ENCODE results near the gene CD59.

CD59 gene, protein sequence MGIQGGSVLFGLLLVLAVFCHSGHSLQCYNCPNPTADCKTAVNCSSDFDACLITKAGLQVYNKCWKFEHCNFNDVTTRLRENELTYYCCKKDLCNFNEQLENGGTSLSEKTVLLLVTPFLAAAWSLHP

DNA sequence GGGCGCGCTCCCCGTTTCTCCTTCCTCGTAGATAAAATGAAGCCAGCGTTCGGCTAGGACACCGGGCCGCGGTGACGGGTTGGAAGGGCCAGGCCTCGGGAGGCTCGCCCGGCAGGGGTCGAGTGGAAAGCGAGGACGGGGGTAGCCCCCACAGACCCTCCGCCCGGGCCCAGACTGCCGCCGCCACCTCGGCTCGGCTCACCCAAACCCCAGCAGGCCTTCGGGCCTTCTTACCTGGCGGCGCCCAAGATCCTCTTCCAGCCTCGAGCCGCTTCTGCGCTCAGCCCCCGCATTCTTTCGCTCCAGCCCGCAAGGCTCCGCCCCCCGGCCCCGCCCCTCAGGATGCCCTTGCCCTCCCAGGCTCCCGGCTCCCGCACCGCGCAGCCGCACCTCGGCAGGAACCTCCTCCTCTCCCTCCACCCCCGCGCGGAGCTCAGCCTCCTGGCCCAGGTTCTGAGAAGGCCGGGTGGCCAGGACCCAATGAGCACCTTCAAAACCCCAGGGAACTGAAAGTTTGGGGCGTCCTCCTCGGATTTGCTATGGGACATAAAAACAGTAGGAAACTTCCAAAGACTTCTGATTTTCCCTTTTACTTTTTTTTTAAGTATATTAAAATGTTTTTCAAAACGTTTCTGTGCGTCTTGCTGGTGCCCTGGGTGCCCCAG, at the start of gene CD59:
Gene CD59 (minus strand): TSS at position 276 of the 665 bp plus-strand sequence. CDS start 13,978 bp downstream, outside the sequence.
- in situ Hi-C loops (cut with HindIII; ENCODE audit: low sequenced_read_pairs), result no loop called here

DNA sequence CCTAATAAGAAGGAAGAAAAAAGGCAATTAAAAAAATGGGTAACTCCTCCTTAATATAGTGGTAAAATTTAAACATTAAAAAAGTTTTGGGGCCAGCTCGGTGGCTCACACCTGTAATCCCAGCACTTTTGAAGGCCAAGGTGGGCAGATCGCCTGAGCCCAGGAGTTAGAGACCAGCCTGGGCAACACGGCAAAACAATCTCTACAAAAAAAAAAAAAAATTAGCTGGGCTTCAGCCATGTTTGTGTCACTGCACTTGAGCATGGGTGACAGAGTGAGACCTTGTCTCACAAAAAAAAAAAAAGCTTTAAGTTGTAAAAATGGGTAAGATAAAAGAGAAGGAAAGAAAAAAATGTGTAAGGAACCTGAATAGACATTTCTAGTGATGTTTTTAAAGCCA, 49.4 kb upstream of the CD59 start:
- in situ Hi-C loops (cut with HindIII; ENCODE audit: low sequenced_read_pairs), result no loop called here

DNA sequence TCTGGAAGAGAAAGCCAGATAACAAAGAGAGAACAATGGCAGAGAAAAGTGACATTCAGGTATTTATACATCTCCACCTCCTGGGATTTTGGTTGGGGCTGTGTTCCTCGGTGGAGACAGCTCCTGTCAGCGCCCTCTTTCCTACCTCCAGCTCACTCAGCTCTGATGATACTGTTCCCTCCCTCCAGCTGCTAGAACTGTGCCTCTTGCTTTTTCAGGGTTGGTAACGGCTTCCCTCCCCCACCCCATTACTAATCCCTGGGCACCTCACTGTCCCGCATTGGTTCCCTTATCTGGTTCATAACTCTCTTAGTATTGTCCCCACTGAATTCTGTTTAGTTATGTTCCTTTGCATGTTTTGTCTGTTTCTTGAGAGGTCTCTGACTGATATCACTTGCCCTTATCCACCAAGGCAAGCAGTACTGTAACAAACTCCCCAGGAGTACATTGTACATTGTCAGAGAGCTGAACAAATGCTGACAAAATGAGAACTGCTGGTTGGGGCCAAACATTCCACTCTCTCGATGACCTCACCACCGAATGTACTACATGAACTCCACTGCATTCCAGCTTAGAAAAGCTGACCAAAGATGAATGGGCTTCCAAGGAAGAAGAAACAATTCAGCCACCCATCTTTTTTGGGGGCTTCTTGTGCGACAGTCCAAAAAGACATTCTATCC, 43.8 kb upstream of the CD59 start:
- in situ Hi-C loops (cut with HindIII; ENCODE audit: low sequenced_read_pairs), result no loop called here

DNA sequence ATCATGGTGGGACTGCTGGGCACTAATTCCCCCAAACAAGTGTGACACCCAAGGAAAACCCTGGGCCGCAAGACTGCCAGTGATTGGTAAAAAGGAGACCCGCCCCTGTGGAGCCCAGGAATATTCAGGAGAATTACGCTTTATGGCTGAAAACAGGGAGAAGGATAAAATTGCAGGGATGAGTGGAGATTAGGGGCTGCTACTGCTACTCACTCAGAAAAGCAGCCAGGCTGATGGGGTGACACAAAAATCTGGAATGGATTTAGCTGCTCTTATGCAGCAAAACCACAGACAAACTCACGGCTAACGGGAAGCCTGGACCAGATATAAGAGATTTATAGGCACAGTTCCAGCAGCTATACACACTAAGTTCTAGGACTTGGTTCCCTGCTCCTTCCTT, 42.5 kb upstream of the CD59 start:
- in situ Hi-C loops (cut with HindIII; ENCODE audit: low sequenced_read_pairs), result no loop called here

DNA sequence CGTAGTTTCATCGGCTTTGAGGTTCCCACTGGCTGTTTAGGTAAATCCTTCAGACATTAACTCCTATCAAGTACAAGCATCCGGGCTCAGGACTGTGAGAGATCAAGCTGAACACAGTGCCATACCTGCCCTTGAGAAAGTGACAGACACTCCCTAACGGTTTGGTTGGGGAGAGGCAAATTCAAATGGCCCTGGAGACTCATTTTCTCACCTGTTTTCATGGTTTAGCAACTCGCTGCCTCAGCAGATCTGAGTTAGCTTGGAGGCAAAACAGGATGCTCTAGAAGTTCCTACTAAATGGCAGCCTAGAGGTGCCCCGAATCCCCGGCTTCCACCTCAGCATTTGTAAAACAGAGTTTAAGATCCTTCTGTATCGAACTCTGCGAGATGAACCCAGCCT, 41.7 kb upstream of the CD59 start:
- in situ Hi-C loops (cut with HindIII; ENCODE audit: low sequenced_read_pairs), result no loop called here

DNA sequence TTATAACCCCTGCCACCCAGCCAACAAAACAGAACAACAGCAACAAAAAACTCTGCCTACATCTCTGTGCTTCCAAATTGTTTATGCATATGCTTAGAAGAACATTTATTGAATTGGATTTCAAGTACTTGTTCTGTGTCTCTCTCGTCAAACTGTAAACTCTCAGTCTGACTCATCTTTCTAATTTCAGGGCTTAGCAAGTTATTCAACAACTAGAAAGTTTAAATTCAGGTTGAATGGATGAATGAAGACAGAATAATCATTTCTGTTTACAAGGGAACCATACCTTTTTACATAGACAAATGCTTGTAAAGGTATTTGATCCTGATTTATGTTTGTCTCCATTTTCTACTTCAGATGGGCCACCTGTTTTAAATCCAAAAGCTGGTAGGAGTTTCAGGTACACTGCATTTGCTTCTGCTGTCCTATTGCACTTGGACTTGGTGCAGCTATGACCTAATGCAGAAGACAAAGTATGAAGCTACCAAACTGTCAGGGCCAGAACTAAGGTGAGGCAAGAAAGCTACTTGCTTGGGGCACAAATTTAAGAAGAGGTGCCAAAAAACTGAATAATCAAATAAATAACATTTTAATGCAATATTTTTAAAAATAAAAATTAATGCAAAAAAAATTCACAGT, 39.7 kb upstream of the CD59 start:
- in situ Hi-C loops (cut with HindIII; ENCODE audit: low sequenced_read_pairs), result no loop called here

DNA sequence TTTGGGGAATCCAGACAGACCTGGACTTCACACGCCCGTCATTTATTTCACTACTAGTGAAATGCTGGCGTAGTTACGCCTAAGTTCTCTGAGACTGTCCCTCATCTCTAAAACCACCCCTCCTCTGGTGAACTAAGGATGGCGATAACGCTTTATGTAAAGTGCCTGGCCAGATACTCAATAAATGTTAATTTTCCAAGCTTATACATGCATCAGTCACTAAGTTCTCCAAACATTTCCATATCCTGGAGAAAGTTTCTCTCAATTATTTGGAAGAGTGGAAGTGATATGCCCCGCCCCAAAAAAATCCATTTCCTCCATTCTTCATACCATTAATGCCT, 39.2 kb upstream of the CD59 start:
- in situ Hi-C loops (cut with HindIII; ENCODE audit: low sequenced_read_pairs), result no loop called here

DNA sequence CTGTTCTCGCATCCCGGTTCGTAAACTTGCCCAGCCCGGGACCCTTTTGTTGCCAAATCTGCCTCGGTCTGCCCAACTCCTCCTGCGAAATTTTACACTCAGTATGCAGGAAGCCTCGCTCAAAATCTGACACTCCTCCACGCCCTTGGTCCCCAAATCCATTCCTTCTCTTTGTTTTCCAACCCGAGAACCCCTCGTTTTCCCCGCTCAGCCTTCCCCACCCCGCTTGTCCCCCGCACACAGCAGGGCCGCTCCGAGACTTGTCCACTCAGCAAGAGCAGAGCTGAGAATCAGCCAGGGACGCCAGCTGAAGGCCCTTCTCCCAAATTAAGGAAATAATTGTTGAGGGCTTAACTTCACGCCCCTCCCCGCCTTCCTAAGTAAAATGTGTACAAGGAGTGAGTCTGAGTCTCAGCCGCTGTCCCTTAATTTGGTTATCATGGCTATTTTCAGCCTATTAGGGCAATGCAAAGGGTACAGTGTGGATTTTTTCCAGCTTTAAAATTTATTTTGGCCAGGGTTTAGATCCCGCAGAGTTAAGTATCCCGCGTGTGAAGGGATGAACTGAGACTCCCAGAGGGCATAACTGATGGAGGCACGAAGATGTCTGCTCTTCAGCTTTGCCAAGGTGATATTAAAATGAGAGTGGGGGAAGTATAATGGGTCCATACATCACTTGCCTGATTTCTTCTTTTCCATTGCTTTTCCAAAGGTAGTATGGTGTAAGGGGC, 38.7 kb upstream of the CD59 start:
- in situ Hi-C loops (cut with HindIII; ENCODE audit: low sequenced_read_pairs), result no loop called here

DNA sequence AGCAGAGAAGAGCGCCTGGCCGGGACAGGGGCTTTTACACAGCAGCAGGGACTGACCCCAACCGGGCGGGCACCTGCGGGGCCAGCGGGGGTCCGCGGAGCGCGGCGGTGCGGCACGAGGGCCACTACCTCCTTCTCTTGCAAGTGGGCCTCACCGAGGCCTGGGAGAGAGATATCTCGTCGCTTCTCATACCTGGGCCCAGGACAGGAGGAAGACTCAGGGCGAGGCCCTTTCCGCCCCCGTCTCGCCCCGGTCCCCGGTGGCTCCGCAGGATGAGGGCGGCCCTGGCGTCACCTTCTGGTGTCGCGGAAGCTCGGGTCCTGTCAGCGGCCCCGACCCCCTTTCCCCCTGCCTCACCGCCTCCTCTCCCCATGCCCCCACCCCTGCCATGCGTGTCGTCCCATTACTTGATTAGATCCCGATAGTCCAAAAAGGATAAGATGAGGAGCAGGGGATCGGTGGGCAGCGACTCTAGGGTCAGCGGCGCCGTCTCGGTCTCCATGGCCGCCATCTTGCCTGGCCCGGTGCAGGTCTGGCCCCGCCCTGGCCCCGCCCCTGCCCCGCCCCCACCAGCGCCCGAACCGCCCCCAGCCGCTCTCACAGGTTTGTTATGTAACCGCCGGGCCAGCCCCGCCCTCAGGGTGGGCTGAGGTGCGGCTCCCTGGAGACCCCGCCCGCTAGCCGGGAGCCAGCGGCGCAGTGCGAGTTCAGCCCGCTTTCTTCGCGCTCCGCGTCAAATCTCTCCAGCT, 37.9 kb upstream of the CD59 start, which contains the start of gene FBXO3:
Gene FBXO3 (minus strand): TSS at position 534 of the 749 bp plus-strand sequence. CDS start 23 bp downstream, at position 511.
- in situ Hi-C loops (cut with HindIII; ENCODE audit: low sequenced_read_pairs), result no loop called here

DNA sequence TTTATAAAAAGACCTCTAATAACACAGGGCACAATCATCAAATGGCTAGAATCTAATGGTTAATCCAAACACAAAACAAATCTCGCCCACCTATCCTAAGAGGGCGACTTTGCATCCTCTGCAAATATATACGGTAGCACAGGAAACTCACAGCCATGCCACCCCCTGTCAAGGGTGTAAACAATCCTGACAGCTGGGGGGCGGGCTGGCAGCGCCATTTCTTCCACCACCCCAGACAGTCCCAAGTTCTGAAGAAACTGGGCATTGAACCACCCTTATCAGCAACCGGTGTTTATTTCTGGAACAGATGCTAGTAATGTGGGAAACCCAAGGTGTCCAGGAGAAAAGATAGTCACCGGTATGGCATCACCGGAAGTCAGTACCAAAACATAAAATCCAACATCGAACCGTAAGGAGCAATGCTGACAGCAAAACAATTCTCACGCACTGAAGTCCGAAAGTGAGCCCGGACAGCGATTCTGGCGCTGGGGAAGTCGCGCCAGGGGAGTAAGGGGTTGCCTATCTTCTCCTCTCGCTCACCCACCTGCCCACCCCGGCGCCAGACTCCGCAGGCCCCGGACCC, 37.3 kb upstream of the CD59 start:
- in situ Hi-C loops (cut with HindIII; ENCODE audit: low sequenced_read_pairs), result no loop called here

DNA sequence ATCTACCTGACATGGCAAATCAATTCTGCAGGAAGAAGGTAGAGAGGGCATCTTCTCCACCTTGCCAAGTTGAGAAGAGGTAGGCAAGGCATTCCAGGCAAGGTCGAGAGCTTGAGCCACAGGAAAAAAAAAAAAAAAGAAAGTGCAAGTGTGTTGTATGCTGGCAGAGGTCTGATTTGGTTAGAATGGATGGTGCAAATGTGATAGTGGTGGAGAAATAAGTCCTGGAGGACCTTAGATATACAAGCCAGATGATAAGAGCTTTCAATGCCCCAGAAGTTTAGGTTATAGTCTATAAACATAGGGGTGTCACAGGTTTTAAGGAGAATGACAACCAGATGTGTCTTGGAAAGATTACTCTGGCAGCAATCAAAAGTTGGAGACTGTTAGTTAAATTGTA, 36.6 kb upstream of the CD59 start:
- in situ Hi-C loops (cut with HindIII; ENCODE audit: low sequenced_read_pairs), result no loop called here

DNA sequence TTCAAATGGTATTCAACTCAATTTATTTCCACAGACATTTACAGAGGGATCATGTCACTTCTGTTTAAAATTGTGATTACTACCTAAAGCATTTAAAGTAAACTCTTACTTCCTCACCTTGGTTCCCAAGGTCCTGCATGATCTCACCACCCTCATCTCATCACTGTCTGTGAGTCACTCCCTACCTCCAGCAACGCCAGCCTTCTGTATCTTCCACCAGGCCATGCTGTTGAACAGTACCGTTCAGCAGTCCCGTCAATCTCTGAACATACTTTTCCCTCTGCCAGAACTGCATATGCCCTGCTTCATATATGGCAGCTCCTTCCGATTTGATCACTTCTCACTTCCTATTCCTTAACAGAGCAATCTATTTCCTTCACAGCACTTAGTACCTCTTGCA, 36.1 kb upstream of the CD59 start:
- in situ Hi-C loops (cut with HindIII; ENCODE audit: low sequenced_read_pairs), result no loop called here

DNA sequence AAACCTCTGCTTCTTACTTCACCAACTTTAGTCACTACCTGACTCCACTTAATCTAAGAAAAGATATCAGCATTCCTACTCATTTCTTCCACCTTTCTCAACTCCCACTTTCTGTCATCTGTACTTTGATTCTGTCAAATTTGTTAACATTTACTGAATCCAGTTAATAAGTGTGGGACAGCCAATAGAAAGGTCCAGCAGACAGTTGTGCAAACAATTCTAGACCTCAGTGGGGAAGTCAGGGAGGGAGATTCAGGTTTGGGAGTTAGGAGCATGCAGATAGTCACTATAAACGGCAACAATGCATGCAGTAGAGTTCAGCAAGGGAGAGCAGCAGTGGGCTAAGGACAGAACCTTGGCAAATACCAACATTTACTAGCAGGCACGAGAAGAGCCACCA, 34.0 kb upstream of the CD59 start:
- in situ Hi-C loops (cut with HindIII; ENCODE audit: low sequenced_read_pairs), result no loop called here

DNA sequence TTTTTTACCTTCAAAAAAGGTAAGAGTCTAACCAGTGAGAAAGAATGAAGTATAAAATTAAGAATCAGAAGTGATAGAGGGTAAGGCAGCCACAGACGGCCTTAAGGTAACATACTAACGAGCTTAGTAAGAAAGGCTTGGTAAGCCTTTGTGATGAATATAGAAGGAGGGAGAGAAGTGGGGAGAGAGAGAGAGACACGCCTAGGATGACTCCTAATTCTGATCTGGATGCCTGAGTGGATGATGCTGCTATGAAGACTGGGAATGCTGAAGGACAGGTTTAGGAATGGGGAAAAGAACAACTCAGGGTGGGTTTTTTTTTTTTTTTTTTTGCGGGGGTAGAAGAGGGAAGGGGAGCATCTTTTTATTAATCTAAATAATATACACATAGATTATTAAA, 33.3 kb upstream of the CD59 start:
- in situ Hi-C loops (cut with HindIII; ENCODE audit: low sequenced_read_pairs), result no loop called here

DNA sequence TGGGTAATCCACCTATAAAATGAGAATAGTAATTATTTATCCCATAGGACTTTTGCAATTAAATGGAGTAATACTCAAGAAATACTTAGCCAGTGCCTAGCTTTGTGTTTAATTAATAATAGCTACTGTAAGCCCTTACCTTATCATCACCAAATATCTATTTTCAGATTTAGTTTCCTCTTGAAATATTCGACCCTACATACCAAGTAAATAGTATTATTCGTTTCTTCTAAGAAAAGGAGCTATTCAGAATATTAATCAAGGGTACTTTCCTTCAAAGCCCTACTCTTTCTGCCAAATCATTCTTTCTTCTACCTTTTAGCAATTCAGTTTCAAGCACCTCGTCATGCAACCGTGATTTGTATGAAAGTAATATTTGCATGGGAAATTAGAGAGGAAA, 31.4 kb upstream of the CD59 start:
- in situ Hi-C loops (cut with HindIII; ENCODE audit: low sequenced_read_pairs), result no loop called here

DNA sequence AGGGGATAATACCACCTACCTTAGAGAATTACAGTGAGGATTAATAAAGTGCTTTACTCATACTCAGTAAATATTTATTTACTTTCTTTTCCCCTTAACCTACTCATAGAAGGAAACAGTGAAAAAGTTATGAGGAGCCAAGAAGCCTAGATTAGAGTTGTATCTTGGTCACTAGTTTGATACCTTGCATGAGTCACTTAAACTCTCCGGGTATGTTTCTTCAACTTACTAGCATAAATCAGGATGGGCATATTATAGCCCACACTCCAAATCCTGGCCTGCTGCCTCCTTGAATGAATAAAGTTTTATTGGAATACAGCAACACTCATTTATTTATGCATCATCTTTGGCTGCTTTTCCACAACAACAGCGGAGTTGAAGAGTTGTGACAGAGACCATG, 29.9 kb upstream of the CD59 start:
- in situ Hi-C loops (cut with HindIII; ENCODE audit: low sequenced_read_pairs), result no loop called here

DNA sequence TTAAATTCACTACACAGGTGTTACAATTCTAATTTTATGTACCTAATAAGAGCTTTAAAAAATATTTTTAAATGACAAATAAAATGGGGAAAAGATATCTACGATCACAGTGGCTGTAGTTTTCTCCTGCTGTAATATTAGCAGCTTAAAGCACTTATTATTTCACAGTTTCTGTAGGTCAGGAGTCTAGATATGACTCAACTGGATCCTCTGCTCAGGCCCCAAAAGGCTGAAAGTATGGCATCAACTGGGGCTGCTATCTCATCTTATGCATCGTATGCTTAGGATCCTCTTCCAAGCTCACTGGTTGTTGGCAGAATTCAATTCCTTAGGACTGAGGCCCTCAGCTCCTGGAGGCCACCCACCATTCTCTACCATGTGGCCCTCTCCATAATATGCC, 25.2 kb upstream of the CD59 start:
- in situ Hi-C loops (cut with HindIII; ENCODE audit: low sequenced_read_pairs), result no loop called here

DNA sequence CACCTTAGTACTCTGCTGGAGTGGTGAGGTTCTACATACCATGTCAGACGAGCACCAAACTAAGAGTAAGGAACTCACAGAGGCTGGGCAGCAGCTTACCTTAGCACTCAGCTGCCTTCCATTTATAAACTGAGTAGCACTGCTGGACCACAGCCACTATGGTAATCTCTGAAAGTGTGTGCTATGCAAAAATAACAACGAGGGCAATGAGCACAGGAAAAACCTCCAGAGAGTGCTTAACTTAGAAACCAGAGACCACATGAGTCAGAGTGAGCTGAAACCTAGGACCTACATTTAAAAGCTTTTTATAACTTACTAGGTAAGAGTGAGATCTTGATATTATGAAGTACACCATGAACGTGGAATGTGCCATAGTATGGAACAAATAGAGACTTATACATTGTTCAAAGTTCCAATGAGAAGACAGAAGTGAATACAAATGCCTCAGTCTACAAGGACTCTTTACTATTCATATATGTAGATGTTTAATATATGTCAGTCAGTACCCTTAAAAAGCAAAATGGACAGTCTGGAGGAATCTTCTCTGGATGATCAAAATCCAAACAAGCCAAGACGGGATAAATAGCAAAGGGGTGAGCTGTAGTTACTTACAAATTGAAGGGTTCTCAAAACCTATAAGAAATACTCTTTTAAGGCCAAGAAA, 17.2 kb upstream of the CD59 start:
- in situ Hi-C loops (cut with HindIII; ENCODE audit: low sequenced_read_pairs), result loop anchor here (5.0 kb wide), 1 partner anchor 61 kb away; no protein-coding TSS in a partner anchor

DNA sequence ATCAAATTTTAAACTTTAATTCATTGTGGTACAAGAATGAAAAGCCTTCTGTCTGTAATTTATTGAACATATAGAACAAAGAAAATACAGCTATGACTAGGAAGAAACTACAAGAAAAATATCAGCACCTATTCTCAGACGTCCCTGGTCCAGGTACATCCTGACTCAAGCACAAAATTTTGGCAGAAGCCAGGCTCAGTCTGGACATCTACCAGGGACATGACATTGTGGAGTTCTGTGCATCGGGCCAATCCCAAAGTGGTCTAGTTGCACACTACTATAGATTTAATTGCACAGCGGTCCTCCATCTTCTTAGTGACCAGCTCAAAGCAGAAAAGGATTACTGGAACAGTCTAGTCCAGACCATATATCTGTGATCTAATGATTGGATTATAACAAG, 15.7 kb upstream of the CD59 start:
- in situ Hi-C loops (cut with HindIII; ENCODE audit: low sequenced_read_pairs), result loop anchor here (5.0 kb wide), 1 partner anchor 60 kb away; no protein-coding TSS in a partner anchor

DNA sequence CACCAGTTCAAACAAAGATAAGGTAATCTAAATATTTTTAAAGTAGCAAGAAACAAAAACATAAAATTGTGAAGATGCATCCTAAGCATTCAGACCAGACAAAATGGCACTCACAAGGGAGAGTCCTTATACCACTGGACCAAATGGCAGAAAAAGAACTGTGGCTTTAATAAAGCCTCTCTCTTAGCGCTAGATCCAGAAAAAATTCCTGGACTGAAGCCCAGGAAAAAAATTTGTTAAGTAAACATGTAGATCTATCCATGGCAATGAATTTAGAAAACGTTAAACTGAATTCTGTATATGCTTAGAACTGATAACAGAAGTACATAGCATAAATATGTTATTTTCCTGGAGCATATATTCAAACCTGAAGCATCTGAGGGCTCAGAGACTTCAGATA, 11.8 kb upstream of the CD59 start:
- in situ Hi-C loops (cut with HindIII; ENCODE audit: low sequenced_read_pairs), result no loop called here
